GM23248 (cell line): ENCODE measurements around the gene FBLN2. TPM values are rescaled to one million over a fixed set of nuclear protein-coding genes. Genes with fewer than 3 reads are reported as not detected.

ENCODE experiments used
- DNase-seq: peaks from one replicate; pipeline ENCODE4 v3.0.0-alpha.2; 2015
- H2AFZ ChIP-seq: fragments of 200-600 bp; sonication (generic); 2 replicates; pipeline ENCODE4 v1.6.1; 2016; ENCODE audit warnings: antibody characterized with exemption
- H3F3A ChIP-seq: fragments of 200-600 bp; sonication (generic); 2 replicates; pipeline ENCODE4 v1.6.1; 2016; ENCODE audit warnings: mild to moderate bottlenecking, antibody characterized with exemption, mixed run types; ENCODE audit not compliant: insufficient read depth
- H3K27ac ChIP-seq: fragments of 200-600 bp; sonication (generic); 2 replicates; pipeline ENCODE4 v1.5.1; 2016; ENCODE audit warnings: mild to moderate bottlenecking
- H3K27me3 ChIP-seq: fragments of 200-600 bp; sonication (generic); replicated peaks from 2 replicates; pipeline ENCODE4 v1.6.1; 2016; ENCODE audit warnings: mild to moderate bottlenecking; ENCODE audit not compliant: insufficient read depth
- H3K36me3 ChIP-seq: fragments of 200-600 bp; sonication (generic); 2 replicates; pipeline ENCODE4 v1.6.1; 2016; ENCODE audit warnings: low read depth, mild to moderate bottlenecking
- H3K4me1 ChIP-seq: fragments of 200-600 bp; sonication (generic); 2 replicates; pipeline ENCODE4 v1.6.1; 2016; ENCODE audit warnings: mild to moderate bottlenecking; ENCODE audit not compliant: insufficient read depth
- H3K4me2 ChIP-seq: fragments of 200-600 bp; sonication (generic); one replicate; pipeline ENCODE4 v1.6.1; 2016; ENCODE audit warnings: mild to moderate bottlenecking; ENCODE audit not compliant: unreplicated experiment
- H3K4me3 ChIP-seq: fragments of 200-600 bp; sonication (generic); 2 replicates; pipeline ENCODE4 v1.5.1; 2016; ENCODE audit warnings: mild to moderate bottlenecking
- H3K79me2 ChIP-seq: fragments of 200-600 bp; sonication (generic); 2 replicates; pipeline ENCODE4 v1.6.1; 2016; ENCODE audit warnings: mild to moderate bottlenecking; ENCODE audit not compliant: insufficient read depth
- H3K9ac ChIP-seq: fragments of 200-600 bp; sonication (generic); 2 replicates; pipeline ENCODE4 v1.6.1; 2016; ENCODE audit warnings: mild to moderate bottlenecking
- H3K9me2 ChIP-seq: fragments of 200-600 bp; sonication (generic); 2 replicates; pipeline ENCODE4 v1.6.1; 2016; ENCODE audit warnings: mixed run types, mild to moderate bottlenecking, moderate library complexity; ENCODE audit not compliant: insufficient read depth
- H3K9me3 ChIP-seq: fragments of 200-600 bp; sonication (generic); one replicate; pipeline ENCODE4 v1.6.1; 2017; ENCODE audit warnings: low read depth
- H4K20me1 ChIP-seq: fragments of 200-600 bp; sonication (generic); 2 replicates; pipeline ENCODE4 v1.6.0; 2016; ENCODE audit not compliant: insufficient read depth
- EZH2 ChIP-seq: fragments of 200-600 bp; sonication (generic); IDR thresholded peaks from 2 replicates; pipeline ENCODE4 v1.6.1; 2018; ENCODE audit warnings: antibody characterized with exemption, mild to moderate bottlenecking; ENCODE audit not compliant: insufficient read depth, poor library complexity, severe bottlenecking
- EZH2phosphoT487 ChIP-seq: fragments of 200-600 bp; sonication (generic); IDR thresholded peaks from 2 replicates; pipeline ENCODE4 v1.6.1; 2018; ENCODE audit warnings: antibody characterized with exemption, moderate library complexity, mild to moderate bottlenecking, low read depth; ENCODE audit not compliant: insufficient read depth
- WGBS, 2 experiments: methylation state at CpG; one replicate each; pipeline ENCODE4 v1.1.6; 2015 to 2017; ENCODE audit warnings: low lambda C conversion rate in 2 of 2, low coverage in 1 of 2; ENCODE audit errors: missing lambda C conversion rate in 2 of 2; 5-methylcytosine and 5-hydroxymethylcytosine counted together
- in situ Hi-C: fragments of 300-500 bp; cut with MboI; formaldehyde crosslinking; loops from 2 replicates; pipeline ENCODE4 v1.15.0; 2020
- polyA plus RNA-seq: library from polyadenylated mRNA; unstranded; fragments of >200 nt; fragmentation: Nextera tagmentation; extraction: Ambion mirVana; gene quantifications from 2 replicates; pipeline ENCODE4 v1.2.1, GENCODE V29; 2016
- total RNA-seq: library from RNA; depleted of rRNA; stranded (reverse); fragments of >200 nt; shearing (Covaris generic); gene quantifications from 2 replicates; pipeline ENCODE4 v1.2.3, GENCODE V29; 2014

The FBLN2 gene
- total and polyA plus RNA-seq, 2 experiments from 2014 or later: 447 to 636 TPM

GRCh38 chr3:13566769-13567310 is 17.9 kb downstream of the FBLN2 start:
- Histone ChIP-seq H3K9ac (no peak overlapping the region), H3K4me1 (peaks cover 18% of the 10 kb centered on the region), H3F3A (no peaks in the 10 kb centered on the region), H3K36me3 (no peaks in the 10 kb centered on the region), H4K20me1 (no peaks in the 10 kb centered on the region), H3K27ac (no peak overlapping the region), H3K79me2 (peaks cover 96% of the 10 kb centered on the region), H3K27me3 (no peaks in the 10 kb centered on the region), H3K4me2 (no peak overlapping the region), H3K4me3 (no peak overlapping the region), H3K9me3 (no peaks in the 10 kb centered on the region), H2AFZ (no peak overlapping the region), H3K9me2 (no peaks in the 10 kb centered on the region)
- no peak for TF ChIP-seq EZH2phosphoT487
- TF ChIP-seq EZH2: no peak
- WGBS, 2 experiments: 82% methylated on average over 7 to 9 of the region's 9 CpGs
- in situ Hi-C loops: no loop called here
- DNase-seq: no peak

GRCh38 chr3:13567684-13568514 is 19.0 kb downstream of the FBLN2 start:
- no peak for DNase-seq
- WGBS, 2 experiments: 81 to 87% methylated on average over 18 to 20 of the region's 20 CpGs
- no peak for TF ChIP-seq EZH2
- no peak for TF ChIP-seq EZH2phosphoT487
- Histone ChIP-seq H3K36me3 (no peaks in the 10 kb centered on the region), H3F3A (no peaks in the 10 kb centered on the region), H4K20me1 (no peaks in the 10 kb centered on the region), H3K27ac (no peak overlapping the region), H3K9ac (no peak overlapping the region), H3K4me1 (peaks cover 18% of the 10 kb centered on the region), H2AFZ (no peak overlapping the region), H3K27me3 (no peaks in the 10 kb centered on the region), H3K4me2 (no peak overlapping the region), H3K79me2 (peaks cover 94% of the 10 kb centered on the region), H3K9me3 (no peaks in the 10 kb centered on the region), H3K9me2 (no peaks in the 10 kb centered on the region), H3K4me3 (no peak overlapping the region)
- in situ Hi-C loops: no loop called here

GRCh38 chr3:13568515-13569028 is 19.6 kb downstream of the FBLN2 start:
- peaks cover 16% of the 10 kb centered on the region for H3K4me1 ChIP-seq
- no peaks in the 10 kb centered on the region for H3K9me3 ChIP-seq
- H3F3A ChIP-seq: no peaks in the 10 kb centered on the region
- 75 to 85% methylated on average over 12 to 15 of the region's 15 CpGs for WGBS, 2 experiments
- H3K79me2 ChIP-seq: peaks cover 87% of the 10 kb centered on the region
- no peaks in the 10 kb centered on the region for H3K36me3 ChIP-seq
- H3K27me3 ChIP-seq: no peaks in the 10 kb centered on the region
- H3K9me2 ChIP-seq: no peaks in the 10 kb centered on the region
- H3K9ac ChIP-seq: peak overlapping the region; percentile 35; the same call in 1 of the 2 replicates
- H3K27ac ChIP-seq: no peak overlapping the region
- H2AFZ ChIP-seq: no peak overlapping the region
- H3K4me3 ChIP-seq: no peak overlapping the region
- no peaks in the 10 kb centered on the region for H4K20me1 ChIP-seq
- DNase-seq: no peak
- in situ Hi-C loops: no loop called here
- TF ChIP-seq EZH2phosphoT487 (no peak), EZH2 (no peak)
- H3K4me2 ChIP-seq: no peak overlapping the region

GRCh38 chr3:13569201-13569600 is 20.3 kb downstream of the FBLN2 start:
- Histone ChIP-seq H3K27ac (no peak overlapping the region), H3K27me3 (no peaks in the 10 kb centered on the region), H3K9me3 (no peaks in the 10 kb centered on the region), H3K79me2 (peaks cover 81% of the 10 kb centered on the region), H4K20me1 (no peaks in the 10 kb centered on the region), H2AFZ (no peak overlapping the region), H3K4me3 (no peak overlapping the region), H3K9me2 (no peaks in the 10 kb centered on the region), H3K9ac (peak overlapping the region; percentile 35), H3F3A (no peaks in the 10 kb centered on the region), H3K4me1 (peaks cover 13% of the 10 kb centered on the region), H3K36me3 (no peaks in the 10 kb centered on the region), H3K4me2 (no peak overlapping the region)
- WGBS, 2 experiments: 51 to 60% methylated on average over 5 to 7 of the region's 7 CpGs
- DNase-seq: no peak
- in situ Hi-C loops: no loop called here
- TF ChIP-seq EZH2phosphoT487 (no peak), EZH2 (no peak)
